ENCODE measurements around the gene ADGRL2.

Gene ADGRL2

GRCh38 chr1:81808760-81809159 lies 8.0 kb downstream of the ADGRL2 start:
- H3K9me3 ChIP-seq (ENCODE audit: control insufficient read depth, insufficient read depth, low read depth, low read length) = no peaks in the 10 kb centered on the region
- H3K36me3 ChIP-seq (ENCODE audit: control insufficient read depth in 2 of 2, insufficient read depth in 1 of 2, low read length in 2 of 2) = no peaks in the 10 kb centered on the region
- H3K4me1 ChIP-seq (ENCODE audit: control insufficient read depth, insufficient read depth, low read length) = peaks cover 46% of the 10 kb centered on the region
- H3K4me3 ChIP-seq (ENCODE audit: low read depth, low read length) = peak overlapping the region; percentile 14
- no peak overlapping the region for H3K27ac ChIP-seq (ENCODE audit: extremely low read depth, low read depth, low read length)
- POLR2A ChIA-PET = no interaction called here
- CTCF ChIA-PET = no interaction called here
- TF ChIP-seq MZF1 (tag by site-specific recombination; IDR thresholded peaks at IDR 0.05; ENCODE audit: borderline replicate concordance) = 0 out of 2 replicates have a peak, but pooled peaks have one; percentile 61
- TF ChIP-seq FEZF1 (tag by site-specific recombination; IDR thresholded peaks at IDR 0.05) = peak; percentile 66
- TF ChIP-seq KLF1 (tag by site-specific recombination; IDR thresholded peaks at IDR 0.05) = 0 out of 2 replicates have a peak, but pooled peaks have one; percentile 28
- peak; percentile 77; the same call in 1 of the 2 replicates for TF ChIP-seq ZNF843 (tag by site-specific recombination; IDR thresholded peaks at IDR 0.05)
- TF ChIP-seq PRDM10 (tag by site-specific recombination; IDR thresholded peaks at IDR 0.05) = peak; percentile 55
- no peak for TF ChIP-seq ZNF280C (tag by site-specific recombination; IDR thresholded peaks at IDR 0.05)
- TF ChIP-seq ZNF660 (tag by site-specific recombination; IDR thresholded peaks at IDR 0.05) = 0 out of 2 replicates have a peak, but pooled peaks have one; percentile 32
- peak; percentile 78 for TF ChIP-seq SP7 (tag by site-specific recombination; IDR thresholded peaks at IDR 0.05)
- TF ChIP-seq ZNF366 (tag by site-specific recombination; conservative IDR thresholded peaks at IDR 0.05) = peak; percentile 71
- TF ChIP-seq PRDM1 (tag by site-specific recombination; IDR thresholded peaks at IDR 0.05) = 0 out of 2 replicates have a peak, but pooled peaks have one; percentile 30
- peak; percentile 62 for TF ChIP-seq ZNF561 (tag by site-specific recombination; IDR thresholded peaks at IDR 0.05; ENCODE audit: borderline replicate concordance)
- no peak for TF ChIP-seq ZNF362 (tag by site-specific recombination; IDR thresholded peaks at IDR 0.05)
- TF ChIP-seq ZSCAN5A (tag by site-specific recombination; IDR thresholded peaks at IDR 0.05) = no peak
- 0 out of 2 replicates have a peak, but pooled peaks have one; percentile 13 for TF ChIP-seq ZNF626 (tag by site-specific recombination; IDR thresholded peaks at IDR 0.05)
- peak; percentile 88 for TF ChIP-seq OSR2 (tag by site-specific recombination; IDR thresholded peaks at IDR 0.05)
- TF ChIP-seq OVOL3 (tag by site-specific recombination; IDR thresholded peaks at IDR 0.05) = peak; percentile 66; the same call in 1 of the 2 replicates
- peak; percentile 94 for TF ChIP-seq WT1 (tag by site-specific recombination; IDR thresholded peaks at IDR 0.05)
- peak; percentile 77; the same call in 1 of the 2 replicates for TF ChIP-seq TCF7L2 (IDR thresholded peaks at IDR 0.05; ENCODE audit: borderline replicate concordance, low read depth, low read length)
- peak; percentile 19; the same call in 1 of the 2 replicates for TF ChIP-seq CTCF (tag by site-specific recombination; IDR thresholded peaks at IDR 0.05)
- TF ChIP-seq ZSCAN23 (tag by site-specific recombination; IDR thresholded peaks at IDR 0.05) = no peak
- TF ChIP-seq IKZF3 (tag by site-specific recombination; IDR thresholded peaks at IDR 0.05) = peak; percentile 92
- 0 out of 2 replicates have a peak, but pooled peaks have one; percentile 42 for TF ChIP-seq ZNF2 (tag by site-specific recombination; IDR thresholded peaks at IDR 0.05)
- TF ChIP-seq GFI1B (tag by site-specific recombination; IDR thresholded peaks at IDR 0.05) = peak; percentile 95
- TF ChIP-seq PRDM6 (tag by site-specific recombination; IDR thresholded peaks at IDR 0.05) = peak; percentile 97
- TF ChIP-seq KLF10 (tag by site-specific recombination; IDR thresholded peaks at IDR 0.05) = peak; percentile 59
